UCSD-AML1 (cell line): ENCODE measurements around the gene SSU72.
"Not testable (repeated sequence)": the region's sequence is repeated elsewhere in the genome, so short reads cannot be mapped to it uniquely, and the experiment has no call there.

Source experiments
- DNase-seq: peaks from one replicate; lab custom pipeline; 2025; ENCODE audit not compliant: unreplicated experiment; lab: John Stamatoyannopoulos, UW

Gene SSU72

GRCh38 chr1:1596493-1597274 is 22.0 kb upstream of the SSU72 start:
- no peak for DNase-seq

- not testable (repeated sequence) for DNase-seq
These were observed 20.7 kb upstream of the SSU72 start for GRCh38 chr1:1595341-1595740.

GRCh38 chr1:1594602-1595260 is 20.1 kb upstream of the SSU72 start:
- no peak for DNase-seq

GRCh38 chr1:1593834-1594601 is 19.4 kb upstream of the SSU72 start:
- DNase-seq, result no peak

GRCh38 chr1:1591452-1591851 is 16.8 kb upstream of the SSU72 start:
- no peak for DNase-seq

- no peak for DNase-seq
These were observed 8.8 kb upstream of the SSU72 start for GRCh38 chr1:1583347-1584010.

- DNase-seq, result no peak
These were observed 8.1 kb upstream of the SSU72 start for GRCh38 chr1:1582585-1583346.

- DNase-seq, result no peak
These were observed 3.8 kb upstream of the SSU72 start for GRCh38 chr1:1578371-1578940.

GRCh38 chr1:1577367-1578011 is 2.8 kb upstream of the SSU72 start:
- no peak for DNase-seq

GRCh38 chr1:1573843-1574720 is 581 bp downstream of the SSU72 start:
- peak; percentile 86 for DNase-seq

GRCh38 chr1:1569341-1569740 is 5.3 kb downstream of the SSU72 start:
- no peak for DNase-seq

- no peak for DNase-seq
These were observed 6.8 kb downstream of the SSU72 start for GRCh38 chr1:1567891-1568291.

- no peak for DNase-seq
These were observed 7.3 kb downstream of the SSU72 start for GRCh38 chr1:1567152-1567875.

GRCh38 chr1:1565340-1565739 is 9.3 kb downstream of the SSU72 start:
- DNase-seq, result no peak

GRCh38 chr1:1564268-1564667 is 10.4 kb downstream of the SSU72 start:
- no peak for DNase-seq

- DNase-seq, result no peak
These were observed 11.0 kb downstream of the SSU72 start for GRCh38 chr1:1563688-1564087.

- DNase-seq, result no peak
These were observed 12.0 kb downstream of the SSU72 start for GRCh38 chr1:1562556-1563195.
